H1 (cell line): ENCODE results near the gene NACA. TPM values are rescaled to one million over a fixed set of nuclear protein-coding genes. Genes with fewer than 3 reads are reported as not detected.

Experiments used
- CTCF ChIA-PET: fragments of 300-600 bp; sonication (Branson Sonifier 250); formaldehyde crosslinking; loops from one replicate; lab custom pipeline; 2021; ENCODE audit not compliant: partially characterized antibody; lab: Charles Lee
- POLR2A ChIA-PET: fragments of 300-600 bp; sonication (Branson Sonifier 250); formaldehyde crosslinking; loops from one replicate; lab custom pipeline; 2021; ENCODE audit warnings: inconsistent platforms; ENCODE audit not compliant: partially characterized antibody; lab: Charles Lee
- DNase-seq, 2 experiments: peaks; one replicate each; pipeline versions ENCODE4 v3.0.0 to v3.0.0-alpha.2; 2010 to 2022; ENCODE audit warnings: low spot score in 2 of 2, low read depth in 1 of 2, mixed read lengths in 1 of 2
- FAIRE-seq: peaks from 2 replicates; lab custom pipeline; 2011; peaks lifted over from hg19 to GRCh38; lab: Jason Lieb, UNC
- H2AFZ ChIP-seq: 2 replicates; pipeline ENCODE4 v1.8.1; 2012; ENCODE audit warnings: low read length, inconsistent platforms
- H2AK5ac ChIP-seq: 2 replicates; pipeline ENCODE4 v1.6.1; 2013; ENCODE audit warnings: low read depth, low read length
- H2BK120ac ChIP-seq: replicated peaks from 2 replicates; pipeline ENCODE3; 2013; ENCODE audit warnings: low read depth, low read length, inconsistent platforms
- H2BK12ac ChIP-seq: 2 replicates; pipeline ENCODE4 v1.6.1; 2013; ENCODE audit warnings: low read depth, low read length
- H2BK15ac ChIP-seq: 2 replicates; pipeline ENCODE4 v1.6.1; 2013; ENCODE audit warnings: low read length
- H2BK20ac ChIP-seq: 2 replicates; pipeline ENCODE4 v1.6.1; 2013; ENCODE audit warnings: low read length
- H2BK5ac ChIP-seq: 2 replicates; pipeline ENCODE4 v1.6.1; 2013; ENCODE audit warnings: low read depth, low read length
- H3K14ac ChIP-seq: 2 replicates; pipeline ENCODE4 v1.6.1; 2013; ENCODE audit warnings: inconsistent platforms; ENCODE audit not compliant: insufficient read length
- H3K18ac ChIP-seq: 2 replicates; pipeline ENCODE4 v1.6.1; 2013; ENCODE audit warnings: low read length; ENCODE audit errors: extremely low read depth
- H3K23ac ChIP-seq: 2 replicates; pipeline ENCODE4 v1.6.1; 2013; ENCODE audit warnings: inconsistent platforms; ENCODE audit not compliant: insufficient read length
- H3K23me2 ChIP-seq: 2 replicates; pipeline ENCODE4 v1.6.1; 2013; ENCODE audit warnings: low read depth, low read length
- H3K27ac ChIP-seq: 2 replicates; pipeline ENCODE4 v1.6.1; 2011; ENCODE audit warnings: low read depth, low read length, inconsistent platforms
- H3K27me3 ChIP-seq, 4 experiments: replicated peaks in 1 of 4; 1 replicate in 1 of 4; 2 replicates in 3 of 4; pipeline versions ENCODE4 v1.6.1 to v1.8.1; 2011 to 2013; ENCODE audit warnings: low read length in 3 of 4, mild to moderate bottlenecking in 3 of 4, inconsistent platforms in 2 of 4, mixed read lengths in 2 of 4, moderate library complexity in 1 of 4; ENCODE audit not compliant: control insufficient read depth in 3 of 4, insufficient read depth in 3 of 4; ENCODE audit errors: extremely low read depth in 1 of 4
- H3K36me3 ChIP-seq, 4 experiments: 2 replicates each; pipeline versions ENCODE4 v1.6.1 to v1.8.1; 2011 to 2013; ENCODE audit warnings: mild to moderate bottlenecking in 4 of 4, low read length in 3 of 4, moderate library complexity in 2 of 4, control low read depth in 1 of 4, inconsistent platforms in 1 of 4; ENCODE audit not compliant: insufficient read depth in 4 of 4, control insufficient read depth in 2 of 4
- H3K4ac ChIP-seq: replicated peaks from 2 replicates; pipeline ENCODE3; 2013; ENCODE audit warnings: low read length, low read depth, mixed read lengths, inconsistent platforms; ENCODE audit not compliant: insufficient read length
- H3K4me1 ChIP-seq, 4 experiments: replicated peaks in 1 of 4; 1 replicate in 1 of 4; 2 replicates in 3 of 4; pipeline versions ENCODE4 v1.6.1 to v1.8.1; 2011 to 2013; ENCODE audit warnings: low read length in 3 of 4, inconsistent platforms in 2 of 4, mixed read lengths in 1 of 4; ENCODE audit not compliant: insufficient read depth in 4 of 4, control insufficient read depth in 3 of 4
- H3K4me2 ChIP-seq, 2 experiments: 2 replicates each; pipeline versions ENCODE4 v1.6.1 to v1.8.1; 2011 to 2013; ENCODE audit warnings: low read depth in 2 of 2, low read length in 2 of 2, control low read depth in 1 of 2, inconsistent platforms in 1 of 2, mild to moderate bottlenecking in 1 of 2; ENCODE audit not compliant: insufficient read depth in 1 of 2
- H3K4me3 ChIP-seq, 4 experiments: fragments of 200-600, 300-600 bp in 1 of 4; sonication (generic), shearing (Covaris generic), sonication (Bioruptor Twin) in 1 of 4; 2 replicates each; pipeline versions ENCODE4 v1.5.1 to v1.8.1; 2011 to 2016; ENCODE audit warnings: low read length in 4 of 4, low read depth in 3 of 4, control low read depth in 2 of 4, inconsistent platforms in 2 of 4, mild to moderate bottlenecking in 2 of 4, mixed read lengths in 1 of 4, moderate library complexity in 1 of 4; ENCODE audit not compliant: insufficient read depth in 2 of 4; ENCODE audit errors: extremely low read depth in 1 of 4
- H3K56ac ChIP-seq: replicated peaks from 2 replicates; pipeline ENCODE3; 2013; ENCODE audit warnings: low read depth, mild to moderate bottlenecking, mixed read lengths, low read length, inconsistent platforms; ENCODE audit not compliant: insufficient read length
- H3K79me1 ChIP-seq: 2 replicates; pipeline ENCODE4 v1.6.1; 2013; ENCODE audit warnings: low read depth, low read length, control low read depth
- H3K79me2 ChIP-seq, 2 experiments: 2 replicates each; pipeline versions ENCODE4 v1.6.1 to v1.8.1; 2012 to 2013; ENCODE audit warnings: low read length in 2 of 2, mild to moderate bottlenecking in 2 of 2, inconsistent platforms in 1 of 2; ENCODE audit not compliant: insufficient read depth in 2 of 2, control insufficient read depth in 1 of 2
- H3K9ac ChIP-seq, 4 experiments: replicated peaks in 1 of 4; 1 replicate in 1 of 4; 2 replicates in 3 of 4; pipeline versions ENCODE4 v1.6.1 to v1.8.1; 2011 to 2013; ENCODE audit warnings: low read depth in 3 of 4, low read length in 3 of 4, control low read depth in 2 of 4, mild to moderate bottlenecking in 2 of 4, moderate library complexity in 2 of 4, inconsistent platforms in 1 of 4; ENCODE audit errors: extremely low read depth in 1 of 4
- H3K9me3 ChIP-seq, 2 experiments: 2 replicates each; pipeline versions ENCODE4 v1.6.1 to v1.8.1; 2012 to 2013; ENCODE audit warnings: mild to moderate bottlenecking in 2 of 2, moderate library complexity in 2 of 2, control low read depth in 1 of 2, inconsistent platforms in 1 of 2, low read depth in 1 of 2, low read length in 1 of 2, mixed read lengths in 1 of 2; ENCODE audit not compliant: insufficient read depth in 2 of 2
- H4K20me1 ChIP-seq, 2 experiments: replicated peaks in 1 of 2; 2 replicates each; pipeline versions ENCODE3 to v1.8.1; 2011 to 2013; ENCODE audit warnings: inconsistent platforms in 2 of 2, low read length in 2 of 2, mild to moderate bottlenecking in 1 of 2; ENCODE audit not compliant: insufficient read depth in 2 of 2, control insufficient read depth in 1 of 2
- H4K5ac ChIP-seq: 2 replicates; pipeline ENCODE4 v1.6.1; 2013; ENCODE audit warnings: low read length, low read depth, mixed read lengths, inconsistent platforms; ENCODE audit not compliant: insufficient read length
- H4K8ac ChIP-seq: 2 replicates; pipeline ENCODE4 v1.8.0; 2013; ENCODE audit warnings: mild to moderate bottlenecking, moderate library complexity, low read length, inconsistent platforms; ENCODE audit not compliant: insufficient read depth; ENCODE audit errors: extremely low read depth
- H4K91ac ChIP-seq: replicated peaks from 2 replicates; pipeline ENCODE3; 2013; ENCODE audit warnings: low read length, mixed read lengths, inconsistent platforms; ENCODE audit not compliant: insufficient read length
- CBX5 ChIP-seq: fragments of 300-800, 300-1000 bp; sonication (generic); IDR thresholded peaks from 2 replicates; pipeline ENCODE4 v1.7.1; 2016; ENCODE audit warnings: antibody characterized with exemption, low read length, low read depth
- GABPA ChIP-seq: IDR thresholded peaks from 2 replicates; pipeline ENCODE4 v1.6.1; 2011; ENCODE audit warnings: mild to moderate bottlenecking, low read length, moderate library complexity, borderline replicate concordance; ENCODE audit not compliant: insufficient read depth
- PHF8 ChIP-seq: fragments of 200-600 bp; sonication (generic); conservative IDR thresholded peaks from 2 replicates; pipeline ENCODE4 v1.7.1; 2012; ENCODE audit warnings: low read depth, mild to moderate bottlenecking, inconsistent platforms, low read length, moderate library complexity
- SIRT6 ChIP-seq: IDR thresholded peaks from one replicate; pipeline ENCODE4 v1.7.1; 2012; ENCODE audit warnings: low read length, inconsistent platforms
- ZNF274 ChIP-seq: IDR thresholded peaks from 2 replicates; pipeline ENCODE4 v1.7.0; 2012; ENCODE audit warnings: low read length, borderline replicate concordance; ENCODE audit errors: extremely low read depth
- WGBS, 2 experiments: shearing (Covaris generic) in 1 of 2; methylation state at CpG; one replicate each; pipeline versions ENCODE4 v1.1.6 to v1.1.7; 2013 to 2015; ENCODE audit warnings: low lambda C conversion rate in 2 of 2, mixed read lengths in 2 of 2, inconsistent platforms in 1 of 2, low coverage in 1 of 2, missing lambda C conversion rate in 1 of 2; ENCODE audit not compliant: insufficient replicate concordance in 2 of 2, insufficient coverage in 1 of 2, insufficient read length in 1 of 2; ENCODE audit errors: extremely low coverage in 1 of 2, missing lambda C conversion rate in 1 of 2; 5-methylcytosine and 5-hydroxymethylcytosine counted together
- polyA plus RNA-seq, 7 experiments: library from polyadenylated mRNA; depleted of rRNA in 3 of 7; stranded (reverse) in 5 of 7; unstranded in 2 of 7; fragments of >200 nt in 5 of 7; fragments of 200-250 nt in 2 of 7; gene quantifications; 1 replicate in 5 of 7; 2 replicates in 1 of 7; 4 replicates in 1 of 7; pipeline versions ENCODE4 v1.2.1 to v1.2.3, GENCODE V29; 2011 to 2013; ENCODE audit warnings: missing spikeins in 2 of 7, mixed read lengths in 2 of 7
- total RNA-seq: library from RNA; stranded (reverse); fragmentation: NEBNext Ultra II Directional; extraction: Animal tissue kit (Norgen Biotek cat#: 25700); gene quantifications from 2 replicates; pipeline ENCODE4 v1.2.1, GENCODE V29; 2021
- TF ChIP-seq, protein P1 (sequence below): IDR thresholded peaks from 2 replicates; pipeline ENCODE4 v1.6.1; 2011; ENCODE audit warnings: low read depth, mild to moderate bottlenecking, low read length; ENCODE audit not compliant: insufficient read depth

NACA gene
- total and polyA plus RNA-seq, 2 of the 8 experiments (the other 6 are each of a cell fraction or from before 2014, with no cell fraction given), result 511 to 1,063 TPM

DNA sequence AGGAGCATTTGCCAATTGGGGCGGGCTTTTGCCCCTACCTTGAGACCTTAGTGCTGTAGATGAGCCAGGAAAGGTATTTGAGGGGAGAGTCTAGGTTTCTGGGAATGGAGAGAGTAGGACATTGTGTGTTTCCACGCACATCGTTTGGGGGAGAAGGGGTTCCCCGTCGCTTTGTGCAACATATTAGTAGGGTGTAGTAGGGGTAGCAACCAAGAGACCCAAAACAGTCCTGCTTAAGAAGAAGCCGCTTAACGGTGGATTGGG lies 36.3 kb downstream of the NACA start:
- H3K27me3 ChIP-seq, result no peaks in the 10 kb centered on the region
- TF ChIP-seq PHF8 (no peak), CBX5 (no peak), GABPA (no peak), ZNF274 (no peak), SIRT6 (no peak)
- TF ChIP-seq, protein P1, sequence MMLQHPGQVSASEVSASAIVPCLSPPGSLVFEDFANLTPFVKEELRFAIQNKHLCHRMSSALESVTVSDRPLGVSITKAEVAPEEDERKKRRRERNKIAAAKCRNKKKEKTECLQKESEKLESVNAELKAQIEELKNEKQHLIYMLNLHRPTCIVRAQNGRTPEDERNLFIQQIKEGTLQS, result no peak
- peak overlapping the region; percentile 77 to 100 for H3K4me2 ChIP-seq
- peak overlapping the region; percentile 61 to 90 (median 80) for H3K4me3 ChIP-seq
- no peaks in the 10 kb centered on the region; a peak in 2 of 7 replicates for H3K4me1 ChIP-seq
- peak overlapping the region; percentile 46 for H3K56ac ChIP-seq
- no peak overlapping the region for H2AFZ ChIP-seq
- peak overlapping the region; percentile 91 for H3K18ac ChIP-seq
- peak overlapping the region; percentile 46; the same call in 1 of the 2 replicates for H2BK12ac ChIP-seq
- no peaks in the 10 kb centered on the region for H3K79me1 ChIP-seq
- peak overlapping the region; percentile 76 for H4K91ac ChIP-seq
- H3K9me3 ChIP-seq, result no peaks in the 10 kb centered on the region
- peaks cover 32 to 40% of the 10 kb centered on the region in 2 experiments for H3K79me2 ChIP-seq
- ChIA-PET CTCF (interaction anchor here (0.6 to 2.2 kb wide), 7 partner anchors 10 to 52 kb away, joined by 3 to 7 read pairs (median 6); partner anchors contain the start of gene NACA), POLR2A (interaction anchor here (0.7 to 52.4 kb wide), 18 partner anchors 8 to 530 kb away, joined by 3 to 1406 read pairs (median 6); partner anchors contain the start of genes ATP5F1B, LRP1, MYL6 and NACA)
- peaks cover 0 to 16% (median 2%) of the 10 kb centered on the region in 4 experiments; a peak in 1 of 8 replicates for H3K36me3 ChIP-seq
- H2BK120ac ChIP-seq, result peak overlapping the region; percentile 8
- 2% methylated on average over 7 of the region's 7 CpGs; no CpG with 5 or more reads in 1 of the 2 experiments for WGBS, 2 experiments
- peak overlapping the region; percentile 61 for H4K5ac ChIP-seq
- peaks cover 7% of the 10 kb centered on the region for H3K23me2 ChIP-seq
- H2AK5ac ChIP-seq, result peak overlapping the region; percentile 92
- peaks cover 9 to 14% of the 10 kb centered on the region in 2 experiments for H4K20me1 ChIP-seq
- no peak overlapping the region for H2BK20ac ChIP-seq
- H3K14ac ChIP-seq, result no peak overlapping the region
- H2BK15ac ChIP-seq, result no peak overlapping the region
- no peak overlapping the region for H3K23ac ChIP-seq
- DNase-seq (no peak), FAIRE-seq (no peak)
- peak overlapping the region; percentile 92 for H3K27ac ChIP-seq
- peak overlapping the region; percentile 61 for H3K4ac ChIP-seq
- peak overlapping the region; percentile 77; the same call in 1 of the 2 replicates for H4K8ac ChIP-seq
- peak overlapping the region; percentile 93 for H2BK5ac ChIP-seq
- peak overlapping the region; percentile 79 to 97 (median 88) for H3K9ac ChIP-seq
